Cardiac muscle cell (in vitro differentiated cells and primary cell): ENCODE measurements around the gene RNF141. TPM values are rescaled to one million over a fixed set of nuclear protein-coding genes. Genes with fewer than 3 reads are reported as not detected.

Source experiments
- DNase-seq, 2 donors: peaks; one replicate each; pipeline versions ENCODE4 v3.0.0 to v3.0.0-alpha.2; 2010 to 2017; ENCODE audit warnings: low read depth in 1 of 2, low spot score in 1 of 2
- H3K27ac ChIP-seq: fragments of 200-600 bp; sonication (generic); 2 replicates; pipeline ENCODE4 v1.5.1; 2016
- H3K27me3 ChIP-seq: fragments of 200-600 bp; sonication (generic); 2 replicates; pipeline ENCODE4 v1.6.0; 2016; ENCODE audit warnings: control low read depth
- H3K36me3 ChIP-seq: fragments of 200-600 bp; sonication (generic); 2 replicates; pipeline ENCODE4 v1.5.1; 2016; ENCODE audit warnings: control low read depth
- H3K4me1 ChIP-seq: fragments of 200-600 bp; sonication (generic); 2 replicates; pipeline ENCODE4 v1.8.1; 2017; ENCODE audit warnings: low read depth, mild to moderate bottlenecking, mixed run types
- H3K4me3 ChIP-seq: fragments of 200-600 bp; sonication (generic); 2 replicates; pipeline ENCODE4 v1.5.1; 2016; ENCODE audit warnings: mild to moderate bottlenecking
- H3K9me3 ChIP-seq: fragments of 200-600 bp; sonication (generic); 2 replicates; pipeline ENCODE4 v1.5.1; 2017; ENCODE audit warnings: low read depth, mild to moderate bottlenecking, control low read depth
- polyA plus RNA-seq: library from polyadenylated mRNA; unstranded; fragments of >200 nt; fragmentation: Nextera tagmentation; extraction: Ambion mirVana; gene quantifications from 2 replicates; pipeline ENCODE4 v1.2.1, GENCODE V29; 2016
- total RNA-seq: library from RNA; depleted of rRNA; stranded (reverse); fragments of >200 nt; gene quantifications from 2 replicates; pipeline ENCODE4 v1.2.3, GENCODE V29; 2016
- TF ChIP-seq, protein P1 (sequence below): IDR thresholded peaks from 2 replicates; pipeline ENCODE4 v1.5.1; 2012; ENCODE audit warnings: low read depth, mild to moderate bottlenecking, low read length

The RNF141 gene
- total and polyA plus RNA-seq, 2 experiments from 2014 or later = 12.4 to 19.9 TPM

GRCh38 chr11:10584071-10584501 lies 43.1 kb upstream of the RNF141 start:
- Histone ChIP-seq H3K9me3 (no peaks in the 10 kb centered on the region), H3K4me3 (no peak overlapping the region), H3K27me3 (no peaks in the 10 kb centered on the region), H3K27ac (no peak overlapping the region), H3K36me3 (no peaks in the 10 kb centered on the region), H3K4me1 (no peaks in the 10 kb centered on the region)
- peak in 1 of 2 donors; percentile 92 for DNase-seq
- TF ChIP-seq, protein P1, sequence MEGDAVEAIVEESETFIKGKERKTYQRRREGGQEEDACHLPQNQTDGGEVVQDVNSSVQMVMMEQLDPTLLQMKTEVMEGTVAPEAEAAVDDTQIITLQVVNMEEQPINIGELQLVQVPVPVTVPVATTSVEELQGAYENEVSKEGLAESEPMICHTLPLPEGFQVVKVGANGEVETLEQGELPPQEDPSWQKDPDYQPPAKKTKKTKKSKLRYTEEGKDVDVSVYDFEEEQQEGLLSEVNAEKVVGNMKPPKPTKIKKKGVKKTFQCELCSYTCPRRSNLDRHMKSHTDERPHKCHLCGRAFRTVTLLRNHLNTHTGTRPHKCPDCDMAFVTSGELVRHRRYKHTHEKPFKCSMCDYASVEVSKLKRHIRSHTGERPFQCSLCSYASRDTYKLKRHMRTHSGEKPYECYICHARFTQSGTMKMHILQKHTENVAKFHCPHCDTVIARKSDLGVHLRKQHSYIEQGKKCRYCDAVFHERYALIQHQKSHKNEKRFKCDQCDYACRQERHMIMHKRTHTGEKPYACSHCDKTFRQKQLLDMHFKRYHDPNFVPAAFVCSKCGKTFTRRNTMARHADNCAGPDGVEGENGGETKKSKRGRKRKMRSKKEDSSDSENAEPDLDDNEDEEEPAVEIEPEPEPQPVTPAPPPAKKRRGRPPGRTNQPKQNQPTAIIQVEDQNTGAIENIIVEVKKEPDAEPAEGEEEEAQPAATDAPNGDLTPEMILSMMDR = no peak

GRCh38 chr11:10581481-10582019 lies 40.6 kb upstream of the RNF141 start:
- Histone ChIP-seq H3K9me3 (no peaks in the 10 kb centered on the region), H3K27me3 (no peaks in the 10 kb centered on the region), H3K4me1 (no peaks in the 10 kb centered on the region), H3K36me3 (no peaks in the 10 kb centered on the region), H3K27ac (no peak overlapping the region), H3K4me3 (no peak overlapping the region)
- DNase-seq = peak in 1 of 2 donors; percentile 13
- TF ChIP-seq, protein P1 = no peak

DNA sequence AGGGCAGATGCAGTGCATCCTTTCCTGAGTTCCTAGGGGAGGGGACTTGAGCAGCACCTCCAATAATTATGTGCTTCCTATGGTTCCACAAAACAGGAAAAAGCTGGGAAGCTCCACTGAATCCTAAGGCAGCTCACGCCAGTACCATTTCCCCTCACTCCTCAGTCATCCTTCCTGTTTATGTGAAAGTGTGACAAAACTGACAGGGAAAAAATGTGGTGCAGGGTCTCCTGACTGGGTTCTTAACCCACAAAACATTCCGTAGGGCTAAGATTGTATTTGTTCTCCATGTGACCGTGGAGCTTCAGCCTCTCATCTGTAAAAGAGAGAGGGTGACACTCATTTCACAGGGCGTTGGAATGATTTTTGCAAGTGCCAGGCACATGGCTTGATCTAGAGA lies 39.6 kb upstream of the RNF141 start:
- H3K36me3 ChIP-seq = no peaks in the 10 kb centered on the region
- TF ChIP-seq, protein P1 = no peak
- H3K27ac ChIP-seq = no peak overlapping the region
- H3K4me3 ChIP-seq = no peak overlapping the region
- no peaks in the 10 kb centered on the region for H3K4me1 ChIP-seq
- H3K27me3 ChIP-seq = no peaks in the 10 kb centered on the region
- no peak for DNase-seq
- no peaks in the 10 kb centered on the region for H3K9me3 ChIP-seq

DNA sequence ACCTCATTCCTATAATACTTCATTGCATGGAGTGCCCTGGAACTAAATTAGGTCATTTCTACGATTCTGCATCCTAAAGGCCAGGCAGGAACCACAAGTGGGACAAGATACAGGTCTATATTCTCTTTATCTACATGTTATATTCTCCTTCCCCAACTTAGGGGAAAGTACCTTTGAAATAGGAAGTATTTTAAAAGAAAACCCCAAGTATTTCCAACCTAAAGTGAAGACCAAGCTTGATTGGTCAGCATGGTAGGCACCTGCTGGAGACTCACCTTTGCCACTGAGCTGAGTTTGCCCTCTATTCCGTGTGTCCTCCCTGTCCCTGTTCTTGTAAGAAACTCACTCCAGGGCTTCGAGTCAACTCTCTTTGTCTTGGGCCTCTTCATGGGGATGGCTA lies 38.7 kb upstream of the RNF141 start:
- Histone ChIP-seq H3K36me3 (no peaks in the 10 kb centered on the region), H3K27ac (no peak overlapping the region), H3K4me1 (no peaks in the 10 kb centered on the region), H3K27me3 (no peaks in the 10 kb centered on the region), H3K9me3 (no peaks in the 10 kb centered on the region), H3K4me3 (no peak overlapping the region)
- DNase-seq = no peak
- TF ChIP-seq, protein P1 = no peak

DNA sequence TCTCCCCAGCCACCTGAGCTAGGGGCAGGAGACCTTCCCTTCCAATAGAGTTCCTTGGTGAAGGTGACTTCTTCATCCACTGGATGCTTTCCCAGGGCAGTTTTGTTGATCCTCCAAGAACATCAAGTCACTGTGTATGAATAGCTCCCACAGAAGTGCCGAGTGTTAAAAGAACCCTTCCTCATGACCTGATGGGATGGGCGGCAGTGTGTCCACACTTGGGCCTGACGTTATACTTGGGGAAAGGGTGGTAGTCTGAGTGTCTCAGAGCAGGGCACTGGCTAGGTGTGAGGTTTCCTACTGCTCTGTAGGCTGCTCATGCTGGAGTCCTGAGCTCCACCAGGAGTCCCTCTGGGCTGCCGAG lies 35.0 kb upstream of the RNF141 start:
- no peaks in the 10 kb centered on the region for H3K27me3 ChIP-seq

More for the DNA sequence above, 35.0 kb upstream of the RNF141 start:
- no peaks in the 10 kb centered on the region for H3K9me3 ChIP-seq
- no peaks in the 10 kb centered on the region for H3K36me3 ChIP-seq
- no peak overlapping the region for H3K4me3 ChIP-seq
- H3K4me1 ChIP-seq = peaks cover 11% of the 10 kb centered on the region
- TF ChIP-seq, protein P1 = no peak
- DNase-seq = no peak
- H3K27ac ChIP-seq = no peak overlapping the region
